Hepatocyte (in vitro differentiated cells): ENCODE data around the gene GMEB2.

Experiments
- EZH2phosphoT487 ChIP-seq: fragments of 200-600 bp; sonication (generic); IDR thresholded peaks from one replicate; pipeline ENCODE4 v1.6.1; 2018; ENCODE audit warnings: antibody characterized with exemption, mild to moderate bottlenecking, low read depth, moderate library complexity; ENCODE audit not compliant: unreplicated experiment, severe bottlenecking
- TF ChIP-seq, protein P1 (sequence below): fragments of 200-600 bp; sonication (generic); IDR thresholded peaks from 2 replicates; pipeline ENCODE4 v1.5.1; 2016; ENCODE audit warnings: antibody characterized with exemption, mild to moderate bottlenecking; ENCODE audit not compliant: poor library complexity

DNA sequence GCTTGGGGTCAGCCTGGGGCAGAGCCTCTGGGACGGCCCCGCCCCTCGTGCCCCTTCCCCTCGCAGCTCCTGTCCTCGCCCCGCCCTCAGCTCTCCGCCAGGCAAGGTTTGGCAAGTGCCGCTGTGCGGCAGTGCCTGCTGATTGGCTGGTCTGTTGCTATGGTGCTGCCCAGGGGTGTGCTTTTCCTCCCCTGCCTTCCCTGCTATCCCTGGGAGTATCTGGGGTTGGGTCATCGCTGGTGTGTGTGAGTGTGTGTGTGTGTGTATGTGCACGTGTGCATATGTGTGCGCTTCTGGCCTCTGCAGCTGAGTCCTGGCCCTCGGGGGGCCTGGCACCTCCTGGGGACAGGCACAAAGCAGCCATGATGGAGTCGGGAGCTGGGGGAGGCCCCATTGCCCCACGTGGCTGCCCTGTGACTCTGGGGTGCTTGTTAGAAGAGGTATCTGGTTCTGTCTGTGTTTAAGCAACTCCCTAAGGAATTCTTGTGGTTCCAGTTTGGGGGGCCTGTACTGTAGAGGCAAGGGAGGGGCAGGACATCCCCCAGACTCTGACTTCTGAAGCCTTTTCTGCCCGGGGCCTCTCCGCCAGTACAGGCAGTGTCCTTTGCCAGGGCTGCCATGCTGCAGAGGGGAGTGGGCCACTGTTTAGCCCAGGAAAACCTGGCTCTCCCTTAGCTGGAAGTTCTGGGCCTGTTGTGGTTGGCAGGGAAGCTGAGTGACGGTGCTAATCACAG lies 38.1 kb upstream of the GMEB2 start:
- TF ChIP-seq, protein P1, sequence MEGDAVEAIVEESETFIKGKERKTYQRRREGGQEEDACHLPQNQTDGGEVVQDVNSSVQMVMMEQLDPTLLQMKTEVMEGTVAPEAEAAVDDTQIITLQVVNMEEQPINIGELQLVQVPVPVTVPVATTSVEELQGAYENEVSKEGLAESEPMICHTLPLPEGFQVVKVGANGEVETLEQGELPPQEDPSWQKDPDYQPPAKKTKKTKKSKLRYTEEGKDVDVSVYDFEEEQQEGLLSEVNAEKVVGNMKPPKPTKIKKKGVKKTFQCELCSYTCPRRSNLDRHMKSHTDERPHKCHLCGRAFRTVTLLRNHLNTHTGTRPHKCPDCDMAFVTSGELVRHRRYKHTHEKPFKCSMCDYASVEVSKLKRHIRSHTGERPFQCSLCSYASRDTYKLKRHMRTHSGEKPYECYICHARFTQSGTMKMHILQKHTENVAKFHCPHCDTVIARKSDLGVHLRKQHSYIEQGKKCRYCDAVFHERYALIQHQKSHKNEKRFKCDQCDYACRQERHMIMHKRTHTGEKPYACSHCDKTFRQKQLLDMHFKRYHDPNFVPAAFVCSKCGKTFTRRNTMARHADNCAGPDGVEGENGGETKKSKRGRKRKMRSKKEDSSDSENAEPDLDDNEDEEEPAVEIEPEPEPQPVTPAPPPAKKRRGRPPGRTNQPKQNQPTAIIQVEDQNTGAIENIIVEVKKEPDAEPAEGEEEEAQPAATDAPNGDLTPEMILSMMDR, result no peak
- no peak for TF ChIP-seq EZH2phosphoT487
